ENCODE results near the gene TTC33. TPM values are rescaled to one million over a fixed set of nuclear protein-coding genes. Genes with fewer than 3 reads are reported as not detected.

TTC33 gene
- total and polyA plus RNA-seq, 2 donors (not counting 1 experiment from before 2014, with no cell fraction given) = 2.1 to 15.8 TPM

GRCh38 chr5:40680741-40681362, 74.9 kb downstream of the TTC33 start:
- WGBS (ENCODE audit: insufficient coverage) = 1% methylated on average over 37 of the region's 37 CpGs
- Mint-ChIP-seq H3K9me3 (ENCODE audit: insufficient read depth) (no peaks in the 10 kb centered on the region), H3K27ac (peak overlapping the region; percentile 91), H3K4me3 (peak overlapping the region; percentile 94), H3K27me3 (no peaks in the 10 kb centered on the region), H3K4me1 (peaks cover 62% of the 10 kb centered on the region)
- ChIA-PET CTCF (interaction anchor here (0.8 to 8.2 kb wide), 12 partner anchors 110 to 733 kb away, joined by 3 to 92 read pairs (median 3); no protein-coding TSS in a partner anchor), POLR2A (interaction anchor here (0.6 to 1.6 kb wide), 4 partner anchors 31 to 648 kb away, joined by 3 read pairs; no protein-coding TSS in a partner anchor)
- intact Hi-C loops (cut with micrococcal nuclease) = loop anchor here (1.0 to 5.0 kb wide), 5 partner anchors 7 to 1604 kb away; no protein-coding TSS in a partner anchor
- H3K36me3 ChIP-seq (replicated peaks in 1 of 2; ENCODE audit: control extremely low read depth in 1 of 2, control insufficient read depth in 1 of 2, extremely low read depth in 1 of 2, insufficient read depth in 2 of 2, low read length in 1 of 2) = no peaks in the 10 kb centered on the region
- no peaks in the 10 kb centered on the region for H4K20me1 ChIP-seq (ENCODE audit: control insufficient read depth, insufficient read depth, low read length, poor library complexity, severe bottlenecking)
- no peaks in the 10 kb centered on the region for H3K9me3 ChIP-seq (ENCODE audit: control extremely low read depth in 1 of 3, control insufficient read depth in 2 of 3, insufficient read depth in 1 of 3, low read length in 2 of 3)
- TF ChIP-seq EZH2 (IDR thresholded peaks at IDR 0.05; ENCODE audit: borderline replicate concordance, insufficient read depth, low read depth, low read length, poor library complexity, severe bottlenecking) (no peak), CTCF (IDR thresholded peaks at IDR 0.05) (peak; percentile 50)
- H3K9ac ChIP-seq (ENCODE audit: low read length) = peak overlapping the region; percentile 90
- H3K4me1 ChIP-seq (ENCODE audit: control insufficient read depth in 2 of 2, insufficient read depth in 2 of 2, low read length in 2 of 2) = peaks cover 37 to 41% of the 10 kb centered on the region in 2 donors
- peak overlapping the region; percentile 80 to 89 (median 84) for H3K4me3 ChIP-seq (ENCODE audit: control extremely low read depth in 1 of 5, extremely low read depth in 1 of 5, insufficient read depth in 1 of 5, low read depth in 2 of 5, low read length in 4 of 5)
- peak overlapping the region; percentile 35 to 73 for H3K27ac ChIP-seq (ENCODE audit: low read length in 2 of 2)
- peak overlapping the region; percentile 80 for H2AFZ ChIP-seq (ENCODE audit: insufficient read depth, low read depth, low read length, poor library complexity, severe bottlenecking)
- H3K79me2 ChIP-seq (ENCODE audit: control insufficient read depth, insufficient read depth, low read length) = peaks cover 25% of the 10 kb centered on the region
- H3K27me3 ChIP-seq (replicated peaks in 1 of 4; ENCODE audit: control extremely low read depth in 1 of 4, control insufficient read depth in 3 of 4, insufficient read depth in 4 of 4, low read length in 3 of 4) = no peaks in the 10 kb centered on the region
- DNase-seq (peak; percentile 70), ATAC-seq (ENCODE audit: low read depth) (no peak)
- H3K4me2 ChIP-seq (replicated peaks; ENCODE audit: low read depth, low read length, poor library complexity, severe bottlenecking) = peak overlapping the region; percentile 93
